ENCODE data around the gene KNTC1. TPM values are rescaled to one million over a fixed set of nuclear protein-coding genes. Genes with fewer than 3 reads are reported as not detected.

KNTC1 gene
- total and polyA plus RNA-seq, 2 of the 8 experiments (the other 6 are each of a cell fraction or from before 2014, with no cell fraction given) = 52.7 to 80.2 TPM

Small RNA genes within 50 kb of the gene (small RNA-seq; reads per million reads assigned to genes)
- gene AC026333.1 (ENCODE audit: insufficient read depth) (not detected), gene RF00411 (ENCODE audit: insufficient read depth) (not detected)

Other genes starting within 250 kb of the KNTC1 start
- 26.6 and 27.6 TPM in 2 replicates for gene CLIP1, start 104.6 kb upstream of the KNTC1 start, total RNA-seq (2021; fragmentation: NEBNext Ultra II Directional; extraction: Animal tissue kit (Norgen Biotek cat#: 25700))
- gene CLIP1, start 104.6 kb upstream of the KNTC1 start, polyA plus RNA-seq (2011; rRNA removed) = 13.5 and 19.0 TPM in 2 replicates
- 27.4 and 28.9 TPM in 2 replicates for gene ZCCHC8, start 26.3 kb upstream of the KNTC1 start, total RNA-seq (2021; fragmentation: NEBNext Ultra II Directional; extraction: Animal tissue kit (Norgen Biotek cat#: 25700))
- gene ZCCHC8, start 26.3 kb upstream of the KNTC1 start, polyA plus RNA-seq (2011; rRNA removed) = 12.1 and 13.8 TPM in 2 replicates
- 71.4 and 72.8 TPM in 2 replicates for gene RSRC2, start 313 bp upstream of the KNTC1 start, total RNA-seq (2021; fragmentation: NEBNext Ultra II Directional; extraction: Animal tissue kit (Norgen Biotek cat#: 25700))
- 8.6 and 15.9 TPM in 2 replicates for gene RSRC2, start 313 bp upstream of the KNTC1 start, polyA plus RNA-seq (2011; rRNA removed)
- not detected in 2 replicates for gene HCAR2, start 176.1 kb downstream of the KNTC1 start, total RNA-seq (2021; fragmentation: NEBNext Ultra II Directional; extraction: Animal tissue kit (Norgen Biotek cat#: 25700))
- gene HCAR2, start 176.1 kb downstream of the KNTC1 start, polyA plus RNA-seq (2011; rRNA removed) = not detected in 2 replicates
- gene HCAR3, start 189.6 kb downstream of the KNTC1 start, total RNA-seq (2021; fragmentation: NEBNext Ultra II Directional; extraction: Animal tissue kit (Norgen Biotek cat#: 25700)) = not detected in 2 replicates
- gene HCAR3, start 189.6 kb downstream of the KNTC1 start, polyA plus RNA-seq (2011; rRNA removed) = not detected in 2 replicates
- not detected in 2 replicates for gene HCAR1, start 203.6 kb downstream of the KNTC1 start, total RNA-seq (2021; fragmentation: NEBNext Ultra II Directional; extraction: Animal tissue kit (Norgen Biotek cat#: 25700))
- 0.02 TPM in 1 of 2 replicates, not detected in the other for gene HCAR1, start 203.6 kb downstream of the KNTC1 start, polyA plus RNA-seq (2011; rRNA removed)
- gene DENR, start 225.6 kb downstream of the KNTC1 start, total RNA-seq (2021; fragmentation: NEBNext Ultra II Directional; extraction: Animal tissue kit (Norgen Biotek cat#: 25700)) = 78.1 and 84.0 TPM in 2 replicates
- gene DENR, start 225.6 kb downstream of the KNTC1 start, polyA plus RNA-seq (2011; rRNA removed) = 26.9 and 29.5 TPM in 2 replicates
- 0.21 and 0.41 TPM in 2 replicates for gene CCDC62, start 247.3 kb downstream of the KNTC1 start, total RNA-seq (2021; fragmentation: NEBNext Ultra II Directional; extraction: Animal tissue kit (Norgen Biotek cat#: 25700))
- 0.05 TPM in 2 replicates for gene CCDC62, start 247.3 kb downstream of the KNTC1 start, polyA plus RNA-seq (2011; rRNA removed)